PC-3 (cell line): Measurements from ENCODE around the gene GLMN. TPM values are rescaled to one million over a fixed set of nuclear protein-coding genes. Genes with fewer than 3 reads are reported as not detected.

Experiments used
- ATAC-seq: fragments of 200-7000 bp; cut with Tn5 transposase; 2 replicates; pipeline ENCODE4 v1.9.1; 2020; ENCODE audit warnings: mild to moderate bottlenecking, moderate library complexity
- BruUV-seq: library from RNA; stranded (reverse); fragments of 400-500 nt; replicated peaks from 2 replicates; lab custom pipeline; 2021; lab: Mats Ljungman, UMichigan
- CTCF ChIA-PET: fragments of 300-600 bp; sonication (Branson Sonifier 250); formaldehyde crosslinking; loops from one replicate; lab custom pipeline; 2022; ENCODE audit warnings: antibody characterized with exemption; lab: Charles Lee
- POLR2A ChIA-PET: fragments of 300-600 bp; sonication (Branson Sonifier 250); formaldehyde crosslinking; loops from one replicate; lab custom pipeline; 2022; ENCODE audit warnings: antibody characterized with exemption; ENCODE audit not compliant: unreplicated experiment; lab: Charles Lee
- DNase-seq: peaks from one replicate; pipeline ENCODE4 v3.0.0-alpha.2; 2015
- H2AFZ ChIP-seq: fragments of 300-600 bp; sonication (generic); 2 replicates; pipeline ENCODE4 v1.6.0; 2016; ENCODE audit warnings: antibody characterized with exemption, low read length
- H3F3A ChIP-seq: fragments of 300-600 bp; sonication (generic); one replicate; pipeline ENCODE4 v1.6.0; 2017; ENCODE audit warnings: antibody characterized with exemption, low read length, control low read depth, mild to moderate bottlenecking; ENCODE audit not compliant: unreplicated experiment
- H3K27ac ChIP-seq: fragments of 300-600 bp; sonication (generic); 2 replicates; pipeline ENCODE4 v1.5.1; 2016; ENCODE audit warnings: mild to moderate bottlenecking, low read length
- H3K27me3 ChIP-seq: fragments of 300-600 bp; sonication (generic); 2 replicates; pipeline ENCODE4 v1.6.1; 2016; ENCODE audit warnings: low read length, mixed read lengths
- H3K36me3 ChIP-seq: fragments of 300-600 bp; sonication (generic); 2 replicates; pipeline ENCODE4 v1.6.1; 2016; ENCODE audit warnings: low read depth, mixed run types, low read length, mixed read lengths
- H3K4me1 ChIP-seq: fragments of 300-600 bp; sonication (generic); 2 replicates; pipeline ENCODE4 v1.5.1; 2016; ENCODE audit warnings: low read length; ENCODE audit not compliant: insufficient read depth
- H3K4me2 ChIP-seq: fragments of 300-600 bp; sonication (generic); 2 replicates; pipeline ENCODE4 v1.6.0; 2016; ENCODE audit warnings: low read length
- H3K4me3 ChIP-seq: fragments of 300-600 bp; sonication (generic); 2 replicates; pipeline ENCODE4 v1.5.1; 2016; ENCODE audit warnings: mild to moderate bottlenecking, low read length, mixed read lengths
- H3K79me2 ChIP-seq: fragments of 300-600 bp; sonication (generic); 2 replicates; pipeline ENCODE4 v1.6.1; 2017; ENCODE audit warnings: low read length, mixed read lengths
- H3K9ac ChIP-seq: fragments of 300-600 bp; sonication (generic); 2 replicates; pipeline ENCODE4 v1.6.0; 2016; ENCODE audit warnings: mild to moderate bottlenecking, low read length
- H3K9me2 ChIP-seq: fragments of 300-600 bp; sonication (generic); replicated peaks from 2 replicates; pipeline ENCODE4 v1.6.1; 2016; ENCODE audit warnings: mixed run types, low read length, mixed read lengths
- H3K9me3 ChIP-seq: fragments of 300-600 bp; sonication (generic); 2 replicates; pipeline ENCODE4 v1.6.1; 2016; ENCODE audit warnings: low read length, mixed read lengths
- H4K20me1 ChIP-seq: fragments of 300-600 bp; sonication (generic); 2 replicates; pipeline ENCODE4 v1.6.1; 2016; ENCODE audit warnings: low read length, mixed read lengths
- CTCF ChIP-seq: fragments of 300-600 bp; sonication (generic); conservative IDR thresholded peaks from 2 replicates; pipeline ENCODE4 v1.5.1; 2017; ENCODE audit warnings: antibody characterized with exemption, low read depth, mild to moderate bottlenecking, low read length
- EZH2 ChIP-seq: fragments of 300-600 bp; sonication (generic); IDR thresholded peaks from one replicate; pipeline ENCODE4 v1.6.1; 2017; ENCODE audit warnings: antibody characterized with exemption, mild to moderate bottlenecking, low read length; ENCODE audit not compliant: unreplicated experiment
- EZH2phosphoT487 ChIP-seq: fragments of 300-600 bp; sonication (generic); IDR thresholded peaks from 2 replicates; pipeline ENCODE4 v1.6.1; 2018; ENCODE audit warnings: mild to moderate bottlenecking, antibody characterized with exemption, low read length, borderline replicate concordance
- intact Hi-C: fragments of 100-400 bp; cut with micrococcal nuclease; formaldehyde crosslinking; loops from 2 replicates; pipeline ENCODE4 v1.9.0; 2023
- total RNA-seq: library from RNA; depleted of rRNA; stranded (reverse); fragments of >200 nt; gene quantifications from 2 replicates; pipeline ENCODE4 v1.2.3, GENCODE V29; 2014

The GLMN gene
- total RNA-seq, 1 experiment from 2014 or later, result 13.6 TPM

- H3K4me2 ChIP-seq, result no peak overlapping the region
- ChIA-PET POLR2A (no interaction called here), CTCF (interaction anchor here (0.7 kb wide), 1 partner anchor 9 kb away, joined by 3 read pairs; no protein-coding TSS in a partner anchor)
- H4K20me1 ChIP-seq, result no peaks in the 10 kb centered on the region
- TF ChIP-seq EZH2 (no peak), EZH2phosphoT487 (no peak), CTCF (no peak)
- H3K27me3 ChIP-seq, result no peaks in the 10 kb centered on the region
- no peaks in the 10 kb centered on the region for H3K9me2 ChIP-seq
- DNase-seq, result peak; percentile 49
- no peaks in the 10 kb centered on the region for H3K9me3 ChIP-seq
- H3K9ac ChIP-seq, result no peak overlapping the region
- H3K36me3 ChIP-seq, result peaks cover 57% of the 10 kb centered on the region
- H3K4me1 ChIP-seq, result peaks cover 13% of the 10 kb centered on the region; the same call in 1 of the 2 replicates
- H3K27ac ChIP-seq, result peak overlapping the region; percentile 55
- no peak overlapping the region for H2AFZ ChIP-seq
- ATAC-seq, result peak; percentile 37; the same call in 1 of the 2 replicates
- no peaks in the 10 kb centered on the region for H3F3A ChIP-seq
- intact Hi-C loops, result no loop called here
- no peaks in the 10 kb centered on the region for H3K79me2 ChIP-seq
- H3K4me3 ChIP-seq, result no peak overlapping the region
- BruUV-seq, result no TSS peak
Observed at GRCh38 chr1:92326681-92327080, 27.9 kb upstream of the GLMN start.

- POLR2A ChIA-PET, result no interaction called here
- H3K27me3 ChIP-seq, result no peaks in the 10 kb centered on the region
- H4K20me1 ChIP-seq, result no peaks in the 10 kb centered on the region
- ATAC-seq, result no peak
- peaks cover 52% of the 10 kb centered on the region for H3K36me3 ChIP-seq
- no peak overlapping the region for H3K27ac ChIP-seq
- H3K9ac ChIP-seq, result no peak overlapping the region
- intact Hi-C loops, result no loop called here
- H3K9me2 ChIP-seq, result no peaks in the 10 kb centered on the region
- H3K4me2 ChIP-seq, result no peak overlapping the region
- H3K79me2 ChIP-seq, result no peaks in the 10 kb centered on the region
- H3K4me3 ChIP-seq, result no peak overlapping the region
- H3K9me3 ChIP-seq, result no peaks in the 10 kb centered on the region
- H3K4me1 ChIP-seq, result peaks cover 9% of the 10 kb centered on the region; the same call in 1 of the 2 replicates
- no peaks in the 10 kb centered on the region for H3F3A ChIP-seq
- BruUV-seq, result no TSS peak
- CTCF ChIA-PET, result no interaction called here
- no peak overlapping the region for H2AFZ ChIP-seq
- TF ChIP-seq EZH2 (no peak), CTCF (no peak), EZH2phosphoT487 (no peak)
- no peak for DNase-seq
Observed at GRCh38 chr1:92324784-92325183, 26.0 kb upstream of the GLMN start.

- TF ChIP-seq CTCF (no peak), EZH2phosphoT487 (no peak), EZH2 (no peak)
- H3K4me2 ChIP-seq, result no peak overlapping the region
- ATAC-seq (no peak), DNase-seq (no peak)
- no peaks in the 10 kb centered on the region for H3K9me2 ChIP-seq
- BruUV-seq, result TSS peak; percentile 20
- no peaks in the 10 kb centered on the region for H3K79me2 ChIP-seq
- H3K4me1 ChIP-seq, result no peaks in the 10 kb centered on the region; the same call in 1 of the 2 replicates
- no peaks in the 10 kb centered on the region for H3F3A ChIP-seq
- H3K36me3 ChIP-seq, result peaks cover 50% of the 10 kb centered on the region
- no peaks in the 10 kb centered on the region for H3K9me3 ChIP-seq
- ChIA-PET POLR2A (no interaction called here), CTCF (no interaction called here)
- H4K20me1 ChIP-seq, result no peaks in the 10 kb centered on the region
- no peak overlapping the region for H3K4me3 ChIP-seq
- H2AFZ ChIP-seq, result no peak overlapping the region
- no peak overlapping the region for H3K9ac ChIP-seq
- no peaks in the 10 kb centered on the region for H3K27me3 ChIP-seq
- H3K27ac ChIP-seq, result no peak overlapping the region
- intact Hi-C loops, result no loop called here
Observed at GRCh38 chr1:92323473-92324453, 25.0 kb upstream of the GLMN start.
